Measurements from ENCODE around the gene MEF2A.

MEF2A gene

DNA sequence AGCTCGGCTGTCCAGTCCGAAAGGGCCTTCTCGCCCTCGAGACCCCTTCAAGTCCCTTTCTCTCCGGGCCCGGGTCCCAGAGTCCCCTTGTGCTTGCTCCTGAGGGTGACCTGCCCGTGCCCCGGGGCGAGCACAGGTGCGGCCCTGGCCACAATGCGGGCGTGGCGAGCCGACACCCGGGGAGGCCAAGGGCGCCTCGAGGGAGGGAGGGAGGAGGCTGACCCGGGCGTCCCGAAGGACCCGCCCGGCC lies 810 bp upstream of the MEF2A start:
- Mint-ChIP-seq H3K4me1 (peaks cover 62% of the 10 kb centered on the region), H3K27me3 (ENCODE audit: low read depth, poor library complexity) (peaks cover 13% of the 10 kb centered on the region), H3K4me3 (peak overlapping the region; percentile 78), H3K9me3 (no peaks in the 10 kb centered on the region), H3K27ac (no peak overlapping the region), H3K36me3 (ENCODE audit: low read depth) (no peaks in the 10 kb centered on the region)
- no peak for DNase-seq
- TF ChIP-seq, protein P1, sequence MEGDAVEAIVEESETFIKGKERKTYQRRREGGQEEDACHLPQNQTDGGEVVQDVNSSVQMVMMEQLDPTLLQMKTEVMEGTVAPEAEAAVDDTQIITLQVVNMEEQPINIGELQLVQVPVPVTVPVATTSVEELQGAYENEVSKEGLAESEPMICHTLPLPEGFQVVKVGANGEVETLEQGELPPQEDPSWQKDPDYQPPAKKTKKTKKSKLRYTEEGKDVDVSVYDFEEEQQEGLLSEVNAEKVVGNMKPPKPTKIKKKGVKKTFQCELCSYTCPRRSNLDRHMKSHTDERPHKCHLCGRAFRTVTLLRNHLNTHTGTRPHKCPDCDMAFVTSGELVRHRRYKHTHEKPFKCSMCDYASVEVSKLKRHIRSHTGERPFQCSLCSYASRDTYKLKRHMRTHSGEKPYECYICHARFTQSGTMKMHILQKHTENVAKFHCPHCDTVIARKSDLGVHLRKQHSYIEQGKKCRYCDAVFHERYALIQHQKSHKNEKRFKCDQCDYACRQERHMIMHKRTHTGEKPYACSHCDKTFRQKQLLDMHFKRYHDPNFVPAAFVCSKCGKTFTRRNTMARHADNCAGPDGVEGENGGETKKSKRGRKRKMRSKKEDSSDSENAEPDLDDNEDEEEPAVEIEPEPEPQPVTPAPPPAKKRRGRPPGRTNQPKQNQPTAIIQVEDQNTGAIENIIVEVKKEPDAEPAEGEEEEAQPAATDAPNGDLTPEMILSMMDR (IDR thresholded peaks at IDR 0.05): no peak

DNA sequence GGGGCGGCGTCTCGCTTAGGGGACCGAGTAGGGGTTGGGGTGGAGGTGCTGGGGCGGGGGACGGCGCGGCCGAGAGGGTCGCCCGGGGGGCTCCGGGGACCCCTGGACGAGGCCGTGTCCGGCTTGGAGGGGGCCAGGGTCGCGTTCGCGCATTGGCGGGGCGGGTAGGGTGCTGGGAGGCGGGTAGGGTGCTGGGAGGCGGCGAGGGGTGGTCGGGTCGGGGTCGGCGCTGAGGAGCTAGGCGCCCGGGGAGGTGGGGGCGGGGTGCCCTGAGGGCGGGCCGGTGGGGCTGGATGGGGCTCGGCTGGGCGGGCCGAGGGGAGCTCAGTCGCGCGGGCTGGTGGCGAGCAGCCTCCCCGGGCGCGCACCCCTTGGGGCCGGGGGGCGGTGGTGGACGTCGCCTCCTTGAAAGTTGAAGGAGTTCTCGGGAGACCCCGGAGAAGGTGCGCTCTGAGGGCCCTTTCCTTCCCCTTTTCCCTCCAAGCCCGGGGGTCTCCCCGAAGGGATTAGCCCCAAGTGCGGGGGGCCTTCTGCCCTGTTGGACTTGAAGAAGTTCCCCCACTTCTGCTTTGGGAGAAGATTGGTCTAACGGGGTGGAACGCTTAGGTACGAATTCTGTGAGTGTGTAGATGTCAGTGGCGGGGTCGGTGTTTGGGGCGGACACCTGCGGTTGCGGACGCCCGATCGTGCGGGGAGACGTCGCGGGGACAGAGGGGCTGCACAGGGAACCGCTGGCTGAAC lies 543 bp downstream of the MEF2A start:
- peak overlapping the region; percentile 68 for H3K27ac Mint-ChIP-seq
- no peaks in the 10 kb centered on the region for H3K9me3 Mint-ChIP-seq
- peaks cover 8% of the 10 kb centered on the region for H3K27me3 Mint-ChIP-seq (ENCODE audit: low read depth, poor library complexity)
- peak overlapping the region; percentile 94 for H3K4me3 Mint-ChIP-seq
- H3K36me3 Mint-ChIP-seq (ENCODE audit: low read depth): no peaks in the 10 kb centered on the region
- TF ChIP-seq, protein P1 (IDR thresholded peaks at IDR 0.05): no peak
- peak; percentile 58 for DNase-seq
- peaks cover 62% of the 10 kb centered on the region for H3K4me1 Mint-ChIP-seq

- Mint-ChIP-seq H3K4me3 (peak overlapping the region; percentile 46), H3K27me3 (ENCODE audit: low read depth, poor library complexity) (peaks cover 4% of the 10 kb centered on the region)
- no peak for DNase-seq
These were observed 3.0 kb downstream of the MEF2A start for GRCh38 chr15:99568625-99569352.

GRCh38 chr15:99571299-99571698 lies 5.5 kb downstream of the MEF2A start:
- Mint-ChIP-seq H3K4me3 (no peak overlapping the region), H3K4me1 (peaks cover 38% of the 10 kb centered on the region), H3K9me3 (peaks cover 20% of the 10 kb centered on the region), H3K27ac (no peak overlapping the region), H3K27me3 (ENCODE audit: low read depth, poor library complexity) (no peaks in the 10 kb centered on the region), H3K36me3 (ENCODE audit: low read depth) (peaks cover 40% of the 10 kb centered on the region)
- DNase-seq: no peak
- TF ChIP-seq, protein P1 (IDR thresholded peaks at IDR 0.05): no peak

More at GRCh38 chr15:99568625-99569352, 3.0 kb downstream of the MEF2A start:
- Mint-ChIP-seq H3K4me1 (peaks cover 49% of the 10 kb centered on the region), H3K9me3 (peaks cover 3% of the 10 kb centered on the region), H3K36me3 (ENCODE audit: low read depth) (peaks cover 18% of the 10 kb centered on the region), H3K27ac (no peak overlapping the region)
- TF ChIP-seq, protein P1 (IDR thresholded peaks at IDR 0.05): no peak

DNA sequence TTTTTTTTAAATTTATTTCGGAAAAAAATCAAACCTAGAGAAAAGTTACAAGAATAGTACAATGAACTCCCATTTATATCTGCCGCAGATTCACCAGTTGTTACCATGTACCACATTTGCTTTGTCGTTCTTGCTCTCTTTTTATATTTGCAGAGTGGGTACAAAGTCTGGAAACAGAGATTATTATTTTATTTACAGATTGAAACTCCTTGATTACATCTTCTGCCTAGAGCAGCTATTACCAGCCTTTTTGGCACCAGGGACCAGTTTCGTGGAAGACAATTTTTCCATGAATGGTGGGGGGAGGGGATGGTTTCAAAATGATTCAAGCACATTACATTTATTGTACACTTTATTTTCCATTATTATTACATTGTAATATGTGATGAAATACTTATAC lies 8.3 kb downstream of the MEF2A start:
- Mint-ChIP-seq H3K9me3 (peaks cover 20% of the 10 kb centered on the region), H3K4me1 (peaks cover 32% of the 10 kb centered on the region), H3K27me3 (ENCODE audit: low read depth, poor library complexity) (no peaks in the 10 kb centered on the region), H3K36me3 (ENCODE audit: low read depth) (peaks cover 50% of the 10 kb centered on the region), H3K4me3 (no peak overlapping the region), H3K27ac (no peak overlapping the region)
- TF ChIP-seq, protein P1 (IDR thresholded peaks at IDR 0.05): no peak
- DNase-seq: no peak

Measured in nephron progenitor cell (in vitro differentiated cells).